Activated CD4-positive, alpha-beta T cell treated with anti-CD3 and anti-CD28 coated beads for 1 hour (primary cell): ENCODE results near the gene ANO2.

ENCODE experiments used
- DNase-seq: peaks from one replicate; pipeline ENCODE4 v3.0.0-alpha.2; 2020

Gene ANO2

GRCh38 chr12:5524769-5525436 lies 420.2 kb downstream of the ANO2 start:
- DNase-seq, result no peak

- no peak for DNase-seq
Observed at GRCh38 chr12:5524116-5524768, 420.8 kb downstream of the ANO2 start.

GRCh38 chr12:5523396-5524115 lies 421.5 kb downstream of the ANO2 start:
- no peak for DNase-seq

- DNase-seq, result no peak
Observed at GRCh38 chr12:5522432-5523335, 422.4 kb downstream of the ANO2 start.

GRCh38 chr12:5521456-5522325 lies 423.4 kb downstream of the ANO2 start:
- no peak for DNase-seq

- no peak for DNase-seq
Observed at GRCh38 chr12:5520831-5521230, 424.2 kb downstream of the ANO2 start.

- DNase-seq, result no peak
Observed at GRCh38 chr12:5520037-5520436, 425.0 kb downstream of the ANO2 start.

GRCh38 chr12:5518584-5519365 lies 426.3 kb downstream of the ANO2 start:
- DNase-seq, result no peak

- no peak for DNase-seq
Observed at GRCh38 chr12:5516371-5517241, 428.5 kb downstream of the ANO2 start.

GRCh38 chr12:5515458-5515857 lies 429.6 kb downstream of the ANO2 start:
- DNase-seq, result no peak

- DNase-seq, result no peak
Observed at GRCh38 chr12:5514545-5514944, 430.5 kb downstream of the ANO2 start.

GRCh38 chr12:5514016-5514415 lies 431.0 kb downstream of the ANO2 start:
- no peak for DNase-seq

- DNase-seq, result no peak
Observed at GRCh38 chr12:5513406-5513805, 431.7 kb downstream of the ANO2 start.
